GM23338 (cell line): ENCODE results near the gene SUMF1. TPM values are rescaled to one million over a fixed set of nuclear protein-coding genes. Genes with fewer than 3 reads are reported as not detected.

Source experiments
- ATAC-seq: fragments of 200-7000 bp; cut with Tn5 transposase; 3 replicates; pipeline ENCODE4 v1.9.1; 2020
- DNase-seq: peaks from one replicate; pipeline ENCODE4 v3.0.0-alpha.2; 2015; ENCODE audit warnings: low spot score
- H2AFZ ChIP-seq: fragments of 200-600 bp; sonication (generic); 2 replicates; pipeline ENCODE4 v1.8.0; 2016; ENCODE audit warnings: antibody characterized with exemption, mild to moderate bottlenecking, moderate library complexity
- H3F3A ChIP-seq: fragments of 200-600 bp; sonication (generic); replicated peaks from 2 replicates; pipeline ENCODE4 v1.8.0; 2017; ENCODE audit warnings: antibody characterized with exemption, mixed run types, low read depth
- H3K27ac ChIP-seq: fragments of 200-600 bp; sonication (generic); 2 replicates; pipeline ENCODE4 v1.6.1; 2016; ENCODE audit warnings: low read depth
- H3K27me3 ChIP-seq: fragments of 200-600 bp; sonication (generic); 2 replicates; pipeline ENCODE4 v1.8.0; 2016; ENCODE audit warnings: mild to moderate bottlenecking, mixed run types, moderate library complexity; ENCODE audit not compliant: insufficient read depth
- H3K36me3 ChIP-seq: fragments of 200-600 bp; sonication (generic); 2 replicates; pipeline ENCODE4 v1.8.0; 2016; ENCODE audit warnings: mild to moderate bottlenecking; ENCODE audit not compliant: insufficient read depth
- H3K4me1 ChIP-seq: fragments of 200-600 bp; sonication (generic); 2 replicates; pipeline ENCODE4 v1.8.0; 2016; ENCODE audit warnings: mild to moderate bottlenecking, moderate library complexity; ENCODE audit not compliant: insufficient read depth
- H3K4me2 ChIP-seq: fragments of 200-600 bp; sonication (generic); 2 replicates; pipeline ENCODE4 v1.7.1; 2017; ENCODE audit warnings: mixed run types
- H3K4me3 ChIP-seq: fragments of 200-600 bp; sonication (generic); 2 replicates; pipeline ENCODE4 v1.6.1; 2016; ENCODE audit warnings: mixed run types
- H3K79me2 ChIP-seq: fragments of 200-600 bp; sonication (generic); replicated peaks from 2 replicates; pipeline ENCODE4 v1.8.0; 2017; ENCODE audit warnings: mild to moderate bottlenecking; ENCODE audit not compliant: insufficient read depth
- H3K9me2 ChIP-seq: fragments of 200-600 bp; sonication (generic); 2 replicates; pipeline ENCODE4 v1.8.0; 2017; ENCODE audit not compliant: insufficient read depth
- H4K20me1 ChIP-seq: fragments of 200-600 bp; sonication (generic); replicated peaks from 2 replicates; pipeline ENCODE4 v1.8.0; 2017; ENCODE audit warnings: mild to moderate bottlenecking; ENCODE audit not compliant: insufficient read depth
- H3K27ac Mint-ChIP-seq: 2 replicates; pipeline ENCODE4 v1.8.0; 2020; ENCODE audit warnings: inconsistent platforms, mild to moderate bottlenecking, moderate library complexity, mixed read lengths
- H3K27me3 Mint-ChIP-seq: 3 replicates; pipeline ENCODE4 v1.8.0; 2022; ENCODE audit warnings: low read depth, mild to moderate bottlenecking, moderate library complexity, mixed read lengths, inconsistent platforms; ENCODE audit not compliant: insufficient read depth, poor library complexity
- H3K36me3 Mint-ChIP-seq: 3 replicates; pipeline ENCODE4 v1.8.0; 2021; ENCODE audit warnings: low read depth, mild to moderate bottlenecking, inconsistent platforms, moderate library complexity, mixed read lengths
- H3K4me1 Mint-ChIP-seq: 3 replicates; pipeline ENCODE4 v1.8.0; 2020; ENCODE audit warnings: mild to moderate bottlenecking, inconsistent platforms, mixed read lengths
- H3K4me3 Mint-ChIP-seq: 3 replicates; pipeline ENCODE4 v1.8.0; 2021; ENCODE audit warnings: moderate library complexity, mild to moderate bottlenecking, inconsistent platforms, mixed read lengths
- H3K9me3 Mint-ChIP-seq: 3 replicates; pipeline ENCODE4 v1.8.0; 2020; ENCODE audit warnings: moderate library complexity, mild to moderate bottlenecking, inconsistent platforms, mixed read lengths
- CREB1 ChIP-seq: fragments of 250-450 bp; sonication (Bioruptor Pico); IDR thresholded peaks from 2 replicates; pipeline ENCODE4 v1.5.0; 2020; ENCODE audit warnings: low read depth, mild to moderate bottlenecking, moderate library complexity
- EZH2 ChIP-seq: fragments of 200-600 bp; sonication (generic); IDR thresholded peaks from one replicate; pipeline ENCODE4 v1.8.0; 2017; ENCODE audit warnings: antibody characterized with exemption, mild to moderate bottlenecking, low read depth; ENCODE audit not compliant: unreplicated experiment
- EZH2phosphoT487 ChIP-seq: fragments of 200-600 bp; sonication (generic); IDR thresholded peaks from one replicate; pipeline ENCODE4 v1.8.1; 2018; ENCODE audit warnings: antibody characterized with exemption; ENCODE audit not compliant: unreplicated experiment
- JUNB ChIP-seq: IDR thresholded peaks from one replicate; pipeline ENCODE4 v1.6.1; 2016; ENCODE audit warnings: antibody characterized with exemption; ENCODE audit not compliant: unreplicated experiment
- NANOG ChIP-seq: IDR thresholded peaks from 2 replicates; pipeline ENCODE4 v1.6.1; 2016; ENCODE audit warnings: antibody characterized with exemption, borderline replicate concordance
- POLR2AphosphoS5 ChIP-seq: IDR thresholded peaks from 2 replicates; pipeline ENCODE4 v1.6.1; 2016; ENCODE audit warnings: antibody characterized with exemption, low read depth
- STAT1 ChIP-seq: IDR thresholded peaks from one replicate; pipeline ENCODE4 v1.6.1; 2016; ENCODE audit warnings: antibody characterized with exemption; ENCODE audit not compliant: unreplicated experiment
- ZNF114 ChIP-seq: fragments of 250-450 bp; sonication (Bioruptor Pico); IDR thresholded peaks from 2 replicates; pipeline ENCODE4 v1.5.0; 2020; ENCODE audit warnings: mild to moderate bottlenecking, moderate library complexity
- ZNF331 ChIP-seq: fragments of 250-450 bp; sonication (Bioruptor Pico); IDR thresholded peaks from 2 replicates; pipeline ENCODE4 v1.5.0; 2020; ENCODE audit warnings: low read depth, mild to moderate bottlenecking, moderate library complexity
- polyA plus RNA-seq: library from polyadenylated mRNA; unstranded; fragments of >200 nt; fragmentation: Nextera tagmentation; extraction: Ambion mirVana; gene quantifications from 2 replicates; pipeline ENCODE4 v1.2.1, GENCODE V29; 2016
- total RNA-seq: library from RNA; depleted of rRNA; stranded (reverse); fragments of >200 nt; shearing (Covaris generic); gene quantifications from 2 replicates; pipeline ENCODE4 v1.2.3, GENCODE V29; 2014
- TF ChIP-seq, protein P1 (sequence below): IDR thresholded peaks from 2 replicates; pipeline ENCODE4 v1.6.1; 2016; ENCODE audit warnings: antibody characterized with exemption
- TF ChIP-seq, protein P2 (sequence below), 2 experiments: fragments of 200-600 bp in 1 of 2; sonication (generic) in 1 of 2; conservative IDR thresholded peaks; 2 replicates each; pipeline versions ENCODE4 v1.5.1 to v1.6.1; 2016 to 2017; ENCODE audit warnings: antibody characterized with exemption in 2 of 2, low read depth in 2 of 2, mild to moderate bottlenecking in 2 of 2, moderate library complexity in 1 of 2
- TF ChIP-seq, protein P3 (sequence below): fragments of 250-450 bp; sonication (Bioruptor Pico); IDR thresholded peaks from 2 replicates; pipeline ENCODE4 v1.5.0; 2020; ENCODE audit warnings: mild to moderate bottlenecking, moderate library complexity
- TF ChIP-seq, protein P4 (sequence below): IDR thresholded peaks from one replicate; pipeline ENCODE4 v1.6.1; 2018; ENCODE audit warnings: antibody characterized with exemption; ENCODE audit not compliant: unreplicated experiment

Gene SUMF1
- total and polyA plus RNA-seq, 2 experiments from 2014 or later, result 6.9 to 20.3 TPM

DNA sequence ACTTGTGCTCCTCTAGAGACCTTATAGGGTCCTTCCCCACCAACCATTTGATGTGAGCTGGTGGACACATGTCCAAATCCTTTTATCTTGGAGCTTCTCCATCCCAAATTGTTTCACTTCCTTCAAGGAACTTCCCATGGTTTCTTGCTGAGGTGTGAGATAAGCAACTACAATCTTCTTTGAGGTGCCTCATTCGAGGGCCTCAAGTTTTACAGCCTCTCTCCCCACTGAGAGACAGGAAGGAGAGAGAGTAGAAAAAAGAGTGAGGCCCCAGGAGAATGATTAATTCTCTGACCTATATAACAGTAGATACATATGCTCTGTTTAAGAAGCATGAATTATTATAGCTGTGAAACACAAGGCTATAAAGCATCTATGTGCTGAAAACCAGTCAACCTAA lies 70.5 kb downstream of the SUMF1 start:
- no peaks in the 10 kb centered on the region for H3K27me3 Mint-ChIP-seq
- 0 out of 2 replicates have a peak, but pooled peaks cover 9% of the 10 kb centered on the region for H3K4me1 ChIP-seq
- H2AFZ ChIP-seq, result no peak overlapping the region
- no peak overlapping the region for H3K27ac Mint-ChIP-seq
- H3K27ac ChIP-seq, result no peak overlapping the region
- H3K9me3 Mint-ChIP-seq, result peaks cover 5% of the 10 kb centered on the region; the same call in 2 of the 3 replicates
- H3K36me3 Mint-ChIP-seq, result peaks cover 5% of the 10 kb centered on the region; the same call in 1 of the 3 replicates
- H3K9me2 ChIP-seq, result no peaks in the 10 kb centered on the region
- no peaks in the 10 kb centered on the region for H3F3A ChIP-seq
- ATAC-seq (no peak), DNase-seq (no peak)
- H3K4me3 ChIP-seq, result no peak overlapping the region
- H3K36me3 ChIP-seq, result no peaks in the 10 kb centered on the region
- TF ChIP-seq NANOG (no peak), ZNF331 (CRISPR knock-in tag) (no peak), CREB1 (CRISPR knock-in tag) (no peak), STAT1 (no peak), ZNF114 (CRISPR knock-in tag) (no peak), JUNB (no peak), POLR2AphosphoS5 (no peak), EZH2 (no peak), EZH2phosphoT487 (no peak)
- TF ChIP-seq, protein P1, sequence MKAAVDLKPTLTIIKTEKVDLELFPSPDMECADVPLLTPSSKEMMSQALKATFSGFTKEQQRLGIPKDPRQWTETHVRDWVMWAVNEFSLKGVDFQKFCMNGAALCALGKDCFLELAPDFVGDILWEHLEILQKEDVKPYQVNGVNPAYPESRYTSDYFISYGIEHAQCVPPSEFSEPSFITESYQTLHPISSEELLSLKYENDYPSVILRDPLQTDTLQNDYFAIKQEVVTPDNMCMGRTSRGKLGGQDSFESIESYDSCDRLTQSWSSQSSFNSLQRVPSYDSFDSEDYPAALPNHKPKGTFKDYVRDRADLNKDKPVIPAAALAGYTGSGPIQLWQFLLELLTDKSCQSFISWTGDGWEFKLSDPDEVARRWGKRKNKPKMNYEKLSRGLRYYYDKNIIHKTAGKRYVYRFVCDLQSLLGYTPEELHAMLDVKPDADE, result no peak
- TF ChIP-seq, protein P2, sequence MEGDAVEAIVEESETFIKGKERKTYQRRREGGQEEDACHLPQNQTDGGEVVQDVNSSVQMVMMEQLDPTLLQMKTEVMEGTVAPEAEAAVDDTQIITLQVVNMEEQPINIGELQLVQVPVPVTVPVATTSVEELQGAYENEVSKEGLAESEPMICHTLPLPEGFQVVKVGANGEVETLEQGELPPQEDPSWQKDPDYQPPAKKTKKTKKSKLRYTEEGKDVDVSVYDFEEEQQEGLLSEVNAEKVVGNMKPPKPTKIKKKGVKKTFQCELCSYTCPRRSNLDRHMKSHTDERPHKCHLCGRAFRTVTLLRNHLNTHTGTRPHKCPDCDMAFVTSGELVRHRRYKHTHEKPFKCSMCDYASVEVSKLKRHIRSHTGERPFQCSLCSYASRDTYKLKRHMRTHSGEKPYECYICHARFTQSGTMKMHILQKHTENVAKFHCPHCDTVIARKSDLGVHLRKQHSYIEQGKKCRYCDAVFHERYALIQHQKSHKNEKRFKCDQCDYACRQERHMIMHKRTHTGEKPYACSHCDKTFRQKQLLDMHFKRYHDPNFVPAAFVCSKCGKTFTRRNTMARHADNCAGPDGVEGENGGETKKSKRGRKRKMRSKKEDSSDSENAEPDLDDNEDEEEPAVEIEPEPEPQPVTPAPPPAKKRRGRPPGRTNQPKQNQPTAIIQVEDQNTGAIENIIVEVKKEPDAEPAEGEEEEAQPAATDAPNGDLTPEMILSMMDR (conservative IDR thresholded peaks at IDR 0.05; ENCODE audit: low read depth in 2 of 2), result no peak
- TF ChIP-seq, protein P3, sequence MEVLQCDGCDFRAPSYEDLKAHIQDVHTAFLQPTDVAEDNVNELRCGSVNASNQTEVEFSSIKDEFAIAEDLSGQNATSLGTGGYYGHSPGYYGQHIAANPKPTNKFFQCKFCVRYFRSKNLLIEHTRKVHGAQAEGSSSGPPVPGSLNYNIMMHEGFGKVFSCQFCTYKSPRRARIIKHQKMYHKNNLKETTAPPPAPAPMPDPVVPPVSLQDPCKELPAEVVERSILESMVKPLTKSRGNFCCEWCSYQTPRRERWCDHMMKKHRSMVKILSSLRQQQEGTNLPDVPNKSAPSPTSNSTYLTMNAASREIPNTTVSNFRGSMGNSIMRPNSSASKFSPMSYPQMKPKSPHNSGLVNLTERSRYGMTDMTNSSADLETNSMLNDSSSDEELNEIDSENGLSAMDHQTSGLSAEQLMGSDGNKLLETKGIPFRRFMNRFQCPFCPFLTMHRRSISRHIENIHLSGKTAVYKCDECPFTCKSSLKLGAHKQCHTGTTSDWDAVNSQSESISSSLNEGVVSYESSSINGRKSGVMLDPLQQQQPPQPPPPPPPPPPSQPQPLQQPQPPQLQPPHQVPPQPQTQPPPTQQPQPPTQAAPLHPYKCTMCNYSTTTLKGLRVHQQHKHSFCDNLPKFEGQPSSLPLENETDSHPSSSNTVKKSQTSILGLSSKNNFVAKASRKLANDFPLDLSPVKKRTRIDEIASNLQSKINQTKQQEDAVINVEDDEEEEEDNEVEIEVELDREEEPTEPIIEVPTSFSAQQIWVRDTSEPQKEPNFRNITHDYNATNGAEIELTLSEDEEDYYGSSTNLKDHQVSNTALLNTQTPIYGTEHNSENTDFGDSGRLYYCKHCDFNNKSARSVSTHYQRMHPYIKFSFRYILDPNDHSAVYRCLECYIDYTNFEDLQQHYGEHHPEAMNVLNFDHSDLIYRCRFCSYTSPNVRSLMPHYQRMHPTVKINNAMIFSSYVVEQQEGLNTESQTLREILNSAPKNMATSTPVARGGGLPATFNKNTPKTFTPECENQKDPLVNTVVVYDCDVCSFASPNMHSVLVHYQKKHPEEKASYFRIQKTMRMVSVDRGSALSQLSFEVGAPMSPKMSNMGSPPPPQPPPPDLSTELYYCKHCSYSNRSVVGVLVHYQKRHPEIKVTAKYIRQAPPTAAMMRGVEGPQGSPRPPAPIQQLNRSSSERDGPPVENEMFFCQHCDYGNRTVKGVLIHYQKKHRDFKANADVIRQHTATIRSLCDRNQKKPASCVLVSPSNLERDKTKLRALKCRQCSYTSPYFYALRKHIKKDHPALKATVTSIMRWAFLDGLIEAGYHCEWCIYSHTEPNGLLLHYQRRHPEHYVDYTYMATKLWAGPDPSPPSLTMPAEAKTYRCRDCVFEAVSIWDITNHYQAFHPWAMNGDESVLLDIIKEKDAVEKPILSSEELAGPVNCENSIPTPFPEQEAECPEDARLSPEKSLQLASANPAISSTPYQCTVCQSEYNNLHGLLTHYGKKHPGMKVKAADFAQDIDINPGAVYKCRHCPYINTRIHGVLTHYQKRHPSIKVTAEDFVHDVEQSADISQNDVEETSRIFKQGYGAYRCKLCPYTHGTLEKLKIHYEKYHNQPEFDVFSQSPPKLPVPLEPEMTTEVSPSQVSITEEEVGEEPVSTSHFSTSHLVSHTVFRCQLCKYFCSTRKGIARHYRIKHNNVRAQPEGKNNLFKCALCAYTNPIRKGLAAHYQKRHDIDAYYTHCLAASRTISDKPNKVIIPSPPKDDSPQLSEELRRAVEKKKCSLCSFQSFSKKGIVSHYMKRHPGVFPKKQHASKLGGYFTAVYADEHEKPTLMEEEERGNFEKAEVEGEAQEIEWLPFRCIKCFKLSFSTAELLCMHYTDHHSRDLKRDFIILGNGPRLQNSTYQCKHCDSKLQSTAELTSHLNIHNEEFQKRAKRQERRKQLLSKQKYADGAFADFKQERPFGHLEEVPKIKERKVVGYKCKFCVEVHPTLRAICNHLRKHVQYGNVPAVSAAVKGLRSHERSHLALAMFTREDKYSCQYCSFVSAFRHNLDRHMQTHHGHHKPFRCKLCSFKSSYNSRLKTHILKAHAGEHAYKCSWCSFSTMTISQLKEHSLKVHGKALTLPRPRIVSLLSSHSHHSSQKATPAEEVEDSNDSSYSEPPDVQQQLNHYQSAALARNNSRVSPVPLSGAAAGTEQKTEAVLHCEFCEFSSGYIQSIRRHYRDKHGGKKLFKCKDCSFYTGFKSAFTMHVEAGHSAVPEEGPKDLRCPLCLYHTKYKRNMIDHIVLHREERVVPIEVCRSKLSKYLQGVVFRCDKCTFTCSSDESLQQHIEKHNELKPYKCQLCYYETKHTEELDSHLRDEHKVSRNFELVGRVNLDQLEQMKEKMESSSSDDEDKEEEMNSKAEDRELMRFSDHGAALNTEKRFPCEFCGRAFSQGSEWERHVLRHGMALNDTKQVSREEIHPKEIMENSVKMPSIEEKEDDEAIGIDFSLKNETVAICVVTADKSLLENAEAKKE (CRISPR knock-in tag), result no peak
- TF ChIP-seq, protein P4, sequence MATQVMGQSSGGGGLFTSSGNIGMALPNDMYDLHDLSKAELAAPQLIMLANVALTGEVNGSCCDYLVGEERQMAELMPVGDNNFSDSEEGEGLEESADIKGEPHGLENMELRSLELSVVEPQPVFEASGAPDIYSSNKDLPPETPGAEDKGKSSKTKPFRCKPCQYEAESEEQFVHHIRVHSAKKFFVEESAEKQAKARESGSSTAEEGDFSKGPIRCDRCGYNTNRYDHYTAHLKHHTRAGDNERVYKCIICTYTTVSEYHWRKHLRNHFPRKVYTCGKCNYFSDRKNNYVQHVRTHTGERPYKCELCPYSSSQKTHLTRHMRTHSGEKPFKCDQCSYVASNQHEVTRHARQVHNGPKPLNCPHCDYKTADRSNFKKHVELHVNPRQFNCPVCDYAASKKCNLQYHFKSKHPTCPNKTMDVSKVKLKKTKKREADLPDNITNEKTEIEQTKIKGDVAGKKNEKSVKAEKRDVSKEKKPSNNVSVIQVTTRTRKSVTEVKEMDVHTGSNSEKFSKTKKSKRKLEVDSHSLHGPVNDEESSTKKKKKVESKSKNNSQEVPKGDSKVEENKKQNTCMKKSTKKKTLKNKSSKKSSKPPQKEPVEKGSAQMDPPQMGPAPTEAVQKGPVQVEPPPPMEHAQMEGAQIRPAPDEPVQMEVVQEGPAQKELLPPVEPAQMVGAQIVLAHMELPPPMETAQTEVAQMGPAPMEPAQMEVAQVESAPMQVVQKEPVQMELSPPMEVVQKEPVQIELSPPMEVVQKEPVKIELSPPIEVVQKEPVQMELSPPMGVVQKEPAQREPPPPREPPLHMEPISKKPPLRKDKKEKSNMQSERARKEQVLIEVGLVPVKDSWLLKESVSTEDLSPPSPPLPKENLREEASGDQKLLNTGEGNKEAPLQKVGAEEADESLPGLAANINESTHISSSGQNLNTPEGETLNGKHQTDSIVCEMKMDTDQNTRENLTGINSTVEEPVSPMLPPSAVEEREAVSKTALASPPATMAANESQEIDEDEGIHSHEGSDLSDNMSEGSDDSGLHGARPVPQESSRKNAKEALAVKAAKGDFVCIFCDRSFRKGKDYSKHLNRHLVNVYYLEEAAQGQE, result no peak
- H3K4me3 Mint-ChIP-seq, result no peak overlapping the region
- H3K4me1 Mint-ChIP-seq, result peaks cover 12% of the 10 kb centered on the region; the same call in 2 of the 3 replicates
- H4K20me1 ChIP-seq, result no peaks in the 10 kb centered on the region
- H3K79me2 ChIP-seq, result no peaks in the 10 kb centered on the region
- H3K27me3 ChIP-seq, result no peaks in the 10 kb centered on the region
- H3K4me2 ChIP-seq, result no peak overlapping the region
